Spleen (tissue), 11 donors: Measurements from ENCODE around the gene MAPK4. TPM values are rescaled to one million over a fixed set of nuclear protein-coding genes. Genes with fewer than 3 reads are reported as not detected.

Experiments
- DNase-seq: peaks from one replicate; pipeline ENCODE4 v3.0.0-alpha.2; 2020
- H3K27ac ChIP-seq, 8 donors: fragments of 200-600 bp; sonication (generic) in 7 of 8; 1 replicate in 4 of 8; 2 replicates in 4 of 8; pipeline versions ENCODE4 v1.5.0 to v1.8.0; 2016 to 2021; ENCODE audit warnings: inconsistent platforms in 4 of 8, mild to moderate bottlenecking in 4 of 8, moderate library complexity in 1 of 8
- H3K27me3 ChIP-seq, 7 donors: fragments of 200-600 bp; sonication (generic) in 6 of 7; replicated peaks in 1 of 7; 1 replicate in 4 of 7; 2 replicates in 3 of 7; pipeline versions ENCODE4 v1.5.0 to v1.8.0; 2016 to 2021; ENCODE audit warnings: inconsistent platforms in 3 of 7, mild to moderate bottlenecking in 1 of 7
- H3K36me3 ChIP-seq, 6 donors: fragments of 200-600 bp; sonication (generic) in 5 of 6; 1 replicate in 4 of 6; 2 replicates in 2 of 6; pipeline versions ENCODE4 v1.5.0 to v1.8.0; 2016 to 2021; ENCODE audit warnings: inconsistent platforms in 2 of 6
- H3K4me1 ChIP-seq, 6 donors: fragments of 200-600 bp; sonication (generic) in 5 of 6; 1 replicate in 3 of 6; 2 replicates in 3 of 6; pipeline versions ENCODE4 v1.5.0 to v1.8.0; 2016 to 2021; ENCODE audit warnings: inconsistent platforms in 3 of 6
- H3K4me3 ChIP-seq, 8 donors: fragments of 200-600 bp; sonication (generic) in 7 of 8; 1 replicate in 4 of 8; 2 replicates in 4 of 8; pipeline versions ENCODE4 v1.5.0 to v1.8.0; 2016 to 2021; ENCODE audit warnings: inconsistent platforms in 4 of 8, mild to moderate bottlenecking in 4 of 8, moderate library complexity in 2 of 8
- H3K9me3 ChIP-seq, 8 donors: fragments of 200-600 bp; sonication (generic) in 7 of 8; 1 replicate in 4 of 8; 2 replicates in 4 of 8; pipeline versions ENCODE4 v1.5.0 to v1.8.0; 2016 to 2021; ENCODE audit warnings: inconsistent platforms in 4 of 8
- CTCF ChIP-seq, 11 experiments: fragments of 200-600 bp in 7 of 11; fragments of 450-650 bp in 4 of 11; sonication (generic) in 4 of 11; IDR thresholded peaks in 8 of 11; conservative IDR thresholded peaks in 3 of 11; 1 replicate in 7 of 11; 2 replicates in 4 of 11; pipeline versions ENCODE4 v1.4.0 to v1.8.0; 2016 to 2021; ENCODE audit warnings: antibody characterized with exemption in 11 of 11, inconsistent platforms in 4 of 11, mild to moderate bottlenecking in 1 of 11
- POLR2A ChIP-seq, 3 donors: fragments of 450-650 bp; IDR thresholded peaks; one replicate each; pipeline ENCODE4 v1.5.1; 2017; ENCODE audit warnings: antibody characterized with exemption in 3 of 3, mild to moderate bottlenecking in 1 of 3
- POLR2AphosphoS5 ChIP-seq, 3 donors: sonication (generic); formaldehyde crosslinking; IDR thresholded peaks; one replicate each; pipeline ENCODE4 v1.5.1; 2017; ENCODE audit warnings: antibody characterized with exemption in 3 of 3
- WGBS, 5 donors: extraction: QIAGEN DNeasy Blood & Tissue Kit in 3 of 5; methylation state at CpG; one replicate each; pipeline versions ENCODE4 v1.1.5 to v1.1.7; 2013 to 2018; 5-methylcytosine and 5-hydroxymethylcytosine counted together
- intact Hi-C: fragments of 100-400 bp; cut with DNase I; formaldehyde crosslinking; loops from one replicate; pipeline ENCODE4 v1.15.0; 2023; ENCODE audit warnings: low total_unique reads
- polyA plus RNA-seq, 3 donors: library from polyadenylated mRNA; stranded (reverse); fragments of 200-250 nt; gene quantifications; one replicate each; pipeline ENCODE4 v1.2.1, GENCODE V29; 2013
- total RNA-seq, 7 donors: library from RNA; depleted of rRNA in 3 of 7; stranded (reverse); fragments of >200 nt in 3 of 7; fragmentation: NEBNext Ultra II Directional in 4 of 7; extraction: Animal tissue kit (Norgen Biotek cat#: 25700) in 4 of 7; gene quantifications; one replicate each; pipeline versions ENCODE4 v1.1.0 to v1.2.1, GENCODE V29; 2016 to 2021
- donor health status: healthy with polysubstance abuse.
- donor health status: DM: no; HTN: no; CAD: no; lungs with moderate emphysema.
- donor health status: DM: no; HTN: no; CAD: no.
- donor health status: Bipolar disorder and iron deficiency.
- donor health status: healthy.
- donor health status: DM: no; HTN: no; CAD: no.
- donor health status: DM: yes; HTN: yes; CAD: no.

The MAPK4 gene
- total and polyA plus RNA-seq, 10 donors = 0.02 to 0.29 (median 0.20) TPM; not detected in 4

GRCh38 chr18:50748243-50749229 is 188.6 kb downstream of the MAPK4 start:
- Histone ChIP-seq H3K27me3 (peaks cover 0 to 24% (median 0%) of the 10 kb centered on the region in 7 donors), H3K4me1 (no peaks in the 10 kb centered on the region), H3K4me3 (no peak overlapping the region), H3K36me3 (no peaks in the 10 kb centered on the region), H3K9me3 (peaks cover 0 to 4% (median 0%) of the 10 kb centered on the region in 8 donors), H3K27ac (peak overlapping the region in 3 of 8 donors; percentile 14 to 49 (median 18))
- WGBS, 5 donors = 34 to 53% (median 49%) methylated on average over 9 of the region's 9 CpGs
- TF ChIP-seq POLR2AphosphoS5 (IDR thresholded peaks at IDR 0.05) (no peak), CTCF (IDR thresholded peaks at IDR 0.05 in 8 of 11, conservative IDR thresholded peaks at IDR 0.05 in 3 of 11) (no peak), POLR2A (IDR thresholded peaks at IDR 0.05) (no peak)
- no peak for DNase-seq
- intact Hi-C loops = no loop called here

- Histone ChIP-seq H3K36me3 (no peaks in the 10 kb centered on the region), H3K9me3 (peaks cover 0 to 6% (median 0%) of the 10 kb centered on the region in 8 donors), H3K4me1 (no peaks in the 10 kb centered on the region), H3K27ac (no peak overlapping the region), H3K27me3 (peaks cover 0 to 24% (median 0%) of the 10 kb centered on the region in 7 donors), H3K4me3 (no peak overlapping the region)
- DNase-seq = no peak
- 77 to 91% (median 83%) methylated on average over 5 of the region's 5 CpGs for WGBS, 5 donors
- intact Hi-C loops = no loop called here
- TF ChIP-seq POLR2AphosphoS5 (IDR thresholded peaks at IDR 0.05) (no peak), CTCF (IDR thresholded peaks at IDR 0.05 in 8 of 11, conservative IDR thresholded peaks at IDR 0.05 in 3 of 11) (no peak), POLR2A (IDR thresholded peaks at IDR 0.05) (no peak)
Observed at GRCh38 chr18:50749421-50749820, 189.5 kb downstream of the MAPK4 start.

GRCh38 chr18:50749945-50750344 is 190.1 kb downstream of the MAPK4 start:
- H3K27ac ChIP-seq = no peak overlapping the region
- peaks cover 0 to 4% (median 0%) of the 10 kb centered on the region in 8 donors for H3K9me3 ChIP-seq
- H3K27me3 ChIP-seq = peaks cover 0 to 26% (median 0%) of the 10 kb centered on the region in 7 donors
- DNase-seq = no peak
- intact Hi-C loops = no loop called here
- 47 to 63% (median 55%) methylated on average over 4 of the region's 4 CpGs for WGBS, 5 donors
- H3K36me3 ChIP-seq = no peaks in the 10 kb centered on the region
- TF ChIP-seq POLR2AphosphoS5 (IDR thresholded peaks at IDR 0.05) (no peak), CTCF (IDR thresholded peaks at IDR 0.05 in 8 of 11, conservative IDR thresholded peaks at IDR 0.05 in 3 of 11) (no peak), POLR2A (IDR thresholded peaks at IDR 0.05) (no peak)
- no peaks in the 10 kb centered on the region for H3K4me1 ChIP-seq
- H3K4me3 ChIP-seq = no peak overlapping the region

GRCh38 chr18:50750546-50750945 is 190.7 kb downstream of the MAPK4 start:
- Histone ChIP-seq H3K27me3 (peaks cover 0 to 28% (median 0%) of the 10 kb centered on the region in 7 donors), H3K4me3 (no peak overlapping the region), H3K9me3 (peaks cover 0 to 4% (median 0%) of the 10 kb centered on the region in 8 donors), H3K27ac (no peak overlapping the region), H3K4me1 (no peaks in the 10 kb centered on the region), H3K36me3 (no peaks in the 10 kb centered on the region)
- WGBS, 5 donors = 63 to 96% (median 72%) methylated on average over 2 of the region's 2 CpGs
- TF ChIP-seq POLR2A (IDR thresholded peaks at IDR 0.05) (no peak), CTCF (IDR thresholded peaks at IDR 0.05 in 8 of 11, conservative IDR thresholded peaks at IDR 0.05 in 3 of 11) (no peak), POLR2AphosphoS5 (IDR thresholded peaks at IDR 0.05) (no peak)
- no peak for DNase-seq
- intact Hi-C loops = no loop called here
